Heart left ventricle (tissue), 16 donors: ENCODE data around the gene SLC26A9. TPM values are rescaled to one million over a fixed set of nuclear protein-coding genes. Genes with fewer than 3 reads are reported as not detected.
"Not testable (repeated sequence)": the region's sequence is repeated elsewhere in the genome, so short reads cannot be mapped to it uniquely, and the experiment has no call there.

Source experiments
- ATAC-seq, 4 donors: fragments of 200-7000 bp; cut with Tn5 transposase; one replicate each; pipeline ENCODE4 v1.9.1; 2020 to 2022; ENCODE audit warnings: moderate library complexity in 4 of 4, mild to moderate bottlenecking in 3 of 4, moderate number of reproducible peaks in 1 of 4
- DNase-seq, 5 donors: peaks; one replicate each; pipeline ENCODE4 v3.0.0-alpha.2; 2020
- H3K27ac ChIP-seq, 12 donors: fragments of 200-600 bp; sonication (generic) in 4 of 12; one replicate each; pipeline versions ENCODE4 v1.5.0 to v1.8.0; 2016 to 2022; ENCODE audit warnings: mild to moderate bottlenecking in 2 of 12
- H3K27me3 ChIP-seq, 9 donors: fragments of 200-600 bp; sonication (generic) in 2 of 9; one replicate each; pipeline versions ENCODE4 v1.5.1 to v1.8.0; 2016 to 2022; ENCODE audit warnings: mild to moderate bottlenecking in 3 of 9
- H3K36me3 ChIP-seq, 9 donors: fragments of 200-600 bp; sonication (generic) in 2 of 9; one replicate each; pipeline versions ENCODE4 v1.5.0 to v1.8.0; 2018 to 2022; ENCODE audit warnings: mild to moderate bottlenecking in 2 of 9
- H3K4me1 ChIP-seq, 12 donors: fragments of 200-600 bp; sonication (generic) in 4 of 12; one replicate each; pipeline versions ENCODE4 v1.5.0 to v1.8.0; 2016 to 2022; ENCODE audit warnings: mild to moderate bottlenecking in 3 of 12
- H3K4me3 ChIP-seq, 12 donors: fragments of 200-600 bp; sonication (generic) in 4 of 12; one replicate each; pipeline versions ENCODE4 v1.5.0 to v1.8.0; 2017 to 2022; ENCODE audit warnings: mild to moderate bottlenecking in 9 of 12, moderate library complexity in 4 of 12
- H3K9me3 ChIP-seq, 12 donors: fragments of 200-600 bp; sonication (generic) in 4 of 12; one replicate each; pipeline versions ENCODE4 v1.5.0 to v1.8.0; 2016 to 2022; ENCODE audit warnings: mild to moderate bottlenecking in 1 of 12
- POLR2A ChIP-seq, 2 donors: fragments of 450-650 bp; IDR thresholded peaks; one replicate each; pipeline ENCODE4 v1.6.1; 2017; ENCODE audit warnings: antibody characterized with exemption in 2 of 2, mild to moderate bottlenecking in 2 of 2, moderate library complexity in 2 of 2
- WGBS, 4 donors: extraction: QIAGEN DNeasy Blood & Tissue Kit in 2 of 4; methylation state at CpG; one replicate each; pipeline versions ENCODE4 v1.1.5 to v1.1.7; 2013 to 2018; 5-methylcytosine and 5-hydroxymethylcytosine counted together
- intact Hi-C, 10 donors: fragments of 100-400 bp; cut with DNase I; formaldehyde crosslinking; loops; one replicate each; pipeline versions ENCODE4 v1.11.1 to v1.14.2; 2022
- polyA plus RNA-seq, 2 donors: library from polyadenylated mRNA; stranded (reverse); fragments of 200-250 nt; gene quantifications; one replicate each; pipeline ENCODE4 v1.2.3, GENCODE V29; 2013
- total RNA-seq, 9 donors: library from RNA; depleted of rRNA in 2 of 9; stranded (reverse); fragments of >200 nt in 2 of 9; fragmentation: NEBNext Ultra II Directional in 3 of 9; extraction: Animal tissue kit (Norgen Biotek cat#: 25700) in 3 of 9; gene quantifications; one replicate each; pipeline versions ENCODE4 v1.1.0 to v1.2.4, GENCODE V29; 2016 to 2023
- TF ChIP-seq, protein P1 (sequence below), 12 donors: fragments of 200-600 bp; sonication (generic) in 4 of 12; IDR thresholded peaks; one replicate each; pipeline versions ENCODE4 v1.5.0 to v1.8.0; 2018 to 2022; ENCODE audit warnings: antibody characterized with exemption in 12 of 12, mild to moderate bottlenecking in 5 of 12
- donor health status: ischemic (EF 13 %, LVEDD 7.1; RV severe dilation, severe dysfunction).
- donor health status: healthy with polysubstance abuse.
- donor health status: DM: no; HTN: yes; CAD: no.
- donor health status: DM: no; HTN: no; CAD: no.
- donor health status: ischemic (EF 25% LVEDD 6.9; RV normal size, moderate dysfunction).
- donor health status: ischemic (EF 25% LVEDD 5.7; RV mildly dilated, moderate dysfunction).
- donor health status: healthy.
- donor health status: DM: yes; HTN: yes; CAD: no.
- donor health status: ischemic (EF 35%, LVEDD 5.7; RV mildly dilated, moderate dysfunction).
- donor health status: nonischemic (EF 11% LVEDD 7.7; RV severe dilation, severe dysfunction).
- donor health status: DM: yes; HTN: yes; CAD: no.
- donor health status: PGD.
- donor health status: ischemic (EF 29% LVEDD 5.4; RV normal size, mild dysfunction).
- donor health status: nonischemic (EF 23%, LVEDD 6.1; RV moderate dilation, normal function).

Gene SLC26A9
- total and polyA plus RNA-seq, 11 donors, result 4.1 to 39.6 (median 11.0) TPM

- H3K4me3 ChIP-seq, result no peak overlapping the region
- H3K27me3 ChIP-seq, result no peaks in the 10 kb centered on the region
- no peaks in the 10 kb centered on the region for H3K9me3 ChIP-seq
- DNase-seq (no peak), ATAC-seq (no peak)
- intact Hi-C loops, result loop anchor here in 8 of 10 donors (2.0 to 10.0 kb wide), 5 partner anchors 102 to 239 kb away; partner anchors contain the start of gene SLC41A1 (in 4 of the 8)
- 67 to 82% (median 73%) methylated on average over 1 to 2 of the region's 2 CpGs for WGBS, 4 donors
- TF ChIP-seq, protein P1, sequence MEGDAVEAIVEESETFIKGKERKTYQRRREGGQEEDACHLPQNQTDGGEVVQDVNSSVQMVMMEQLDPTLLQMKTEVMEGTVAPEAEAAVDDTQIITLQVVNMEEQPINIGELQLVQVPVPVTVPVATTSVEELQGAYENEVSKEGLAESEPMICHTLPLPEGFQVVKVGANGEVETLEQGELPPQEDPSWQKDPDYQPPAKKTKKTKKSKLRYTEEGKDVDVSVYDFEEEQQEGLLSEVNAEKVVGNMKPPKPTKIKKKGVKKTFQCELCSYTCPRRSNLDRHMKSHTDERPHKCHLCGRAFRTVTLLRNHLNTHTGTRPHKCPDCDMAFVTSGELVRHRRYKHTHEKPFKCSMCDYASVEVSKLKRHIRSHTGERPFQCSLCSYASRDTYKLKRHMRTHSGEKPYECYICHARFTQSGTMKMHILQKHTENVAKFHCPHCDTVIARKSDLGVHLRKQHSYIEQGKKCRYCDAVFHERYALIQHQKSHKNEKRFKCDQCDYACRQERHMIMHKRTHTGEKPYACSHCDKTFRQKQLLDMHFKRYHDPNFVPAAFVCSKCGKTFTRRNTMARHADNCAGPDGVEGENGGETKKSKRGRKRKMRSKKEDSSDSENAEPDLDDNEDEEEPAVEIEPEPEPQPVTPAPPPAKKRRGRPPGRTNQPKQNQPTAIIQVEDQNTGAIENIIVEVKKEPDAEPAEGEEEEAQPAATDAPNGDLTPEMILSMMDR (IDR thresholded peaks at IDR 0.05), result no peak
- TF ChIP-seq POLR2A (IDR thresholded peaks at IDR 0.05), result no peak
- peak overlapping the region; percentile 68 to 94 (median 86) for H3K27ac ChIP-seq
- no peaks in the 10 kb centered on the region for H3K36me3 ChIP-seq
- H3K4me1 ChIP-seq, result peaks cover 3 to 63% (median 32%) of the 10 kb centered on the region in 12 donors
Measured at GRCh38 chr1:205914155-205914507, 29.1 kb downstream of the SLC26A9 start.

DNA sequence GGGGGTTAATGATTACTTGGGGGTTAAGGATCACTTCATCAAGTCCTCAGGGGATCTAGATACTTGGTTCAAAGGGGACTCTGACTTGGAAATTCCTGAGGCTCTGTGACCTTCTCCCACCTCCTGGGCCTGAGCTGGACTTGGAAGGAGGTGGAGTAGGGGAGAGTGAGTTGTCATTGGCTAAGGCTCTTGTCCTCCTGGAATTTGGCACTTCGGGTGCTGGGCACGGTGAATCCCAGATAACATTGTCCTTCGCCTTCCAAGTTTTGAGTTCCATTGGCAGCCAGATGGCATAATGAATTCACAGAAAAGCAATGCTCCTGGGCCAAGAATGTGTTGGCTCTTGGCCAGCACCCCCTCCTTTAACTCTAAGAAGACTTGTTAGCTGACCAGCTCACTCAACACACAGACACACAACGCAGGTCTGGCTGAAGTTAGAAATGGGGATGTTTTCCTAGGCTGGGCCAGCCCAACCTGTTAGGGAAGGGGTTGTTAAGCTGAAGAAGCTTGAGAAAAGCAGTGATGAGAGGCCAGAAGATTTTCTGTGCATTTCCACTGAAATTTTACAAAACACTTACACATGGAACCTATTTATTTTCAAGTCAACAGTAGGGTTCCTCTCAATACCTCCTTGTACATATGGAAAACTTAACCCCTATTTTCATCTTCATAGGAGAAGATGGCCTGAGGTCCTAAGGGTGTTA lies 29.7 kb downstream of the SLC26A9 start:
- peak overlapping the region; percentile 68 to 94 (median 86) for H3K27ac ChIP-seq
- H3K36me3 ChIP-seq, result no peaks in the 10 kb centered on the region
- peaks cover 3 to 60% (median 31%) of the 10 kb centered on the region in 12 donors for H3K4me1 ChIP-seq
- 19 to 45% (median 29%) methylated on average over 4 of the region's 4 CpGs for WGBS, 4 donors
- intact Hi-C loops, result loop anchor here in 8 of 10 donors (2.0 to 10.0 kb wide), 5 partner anchors 101 to 239 kb away; partner anchors contain the start of gene SLC41A1 (in 4 of the 8)
- TF ChIP-seq, protein P1 (IDR thresholded peaks at IDR 0.05), result no peak
- ATAC-seq (peak; percentile 49 to 80 (median 62)), DNase-seq (peak; percentile 69 to 91 (median 80))
- H3K4me3 ChIP-seq, result no peak overlapping the region
- no peaks in the 10 kb centered on the region for H3K9me3 ChIP-seq
- H3K27me3 ChIP-seq, result no peaks in the 10 kb centered on the region

- TF ChIP-seq, protein P1 (IDR thresholded peaks at IDR 0.05), result peak in 11 of 12 donors; percentile 31 to 67 (median 51)
- TF ChIP-seq POLR2A (IDR thresholded peaks at IDR 0.05), result no peak
- 20 to 43% (median 27%) methylated on average over 2 of the region's 2 CpGs for WGBS, 4 donors
- Histone ChIP-seq H3K27ac (no peak overlapping the region), H3K9me3 (peaks cover 0 to 16% (median 0%) of the 10 kb centered on the region in 12 donors), H3K36me3 (no peaks in the 10 kb centered on the region), H3K4me3 (no peak overlapping the region), H3K4me1 (peaks cover 0 to 4% (median 0%) of the 10 kb centered on the region in 12 donors), H3K27me3 (no peaks in the 10 kb centered on the region)
- peak in 2 of 4 donors; percentile 60 to 68 for ATAC-seq
- DNase-seq, result no peak
- intact Hi-C loops, result loop anchor here in 4 of 10 donors (5.0 kb wide), 3 partner anchors 60 to 115 kb away; partner anchors contain the start of gene SLC41A1 (in 1 of the 4)
Measured at GRCh38 chr1:205907794-205908193, 35.5 kb downstream of the SLC26A9 start.

DNA sequence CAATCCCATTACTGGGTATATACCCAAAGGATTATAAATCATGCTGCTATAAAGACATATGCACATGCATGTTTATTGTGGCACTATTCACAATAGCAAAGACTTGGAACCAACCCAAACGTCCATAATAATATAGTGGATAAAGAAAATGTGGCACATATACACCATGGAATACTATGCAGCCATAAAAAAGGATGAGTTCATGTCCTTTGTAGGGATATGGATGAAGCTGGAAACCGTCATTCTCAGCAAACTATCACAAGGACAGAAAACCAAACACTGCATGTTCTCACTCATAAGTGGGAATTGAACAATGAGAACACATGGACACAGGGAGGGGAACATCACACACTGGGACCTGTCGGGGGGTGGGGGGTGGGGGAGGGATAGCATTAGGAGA lies 38.2 kb downstream of the SLC26A9 start:
- H3K9me3 ChIP-seq, result peaks cover 0 to 16% (median 0%) of the 10 kb centered on the region in 12 donors
- not testable (repeated sequence) for DNase-seq, H3K4me1 ChIP-seq, H3K27me3 ChIP-seq, H3K27ac ChIP-seq, H3K4me3 ChIP-seq, ATAC-seq, H3K36me3 ChIP-seq
- WGBS, 4 donors, result 70 to 84% (median 77%) methylated on average over 2 to 3 of the region's 3 CpGs
- intact Hi-C loops, result loop anchor here in 4 of 10 donors (5.0 kb wide), 3 partner anchors 58 to 113 kb away; partner anchors contain the start of gene SLC41A1 (in 1 of the 4)
